H1 (cell line): ENCODE data around the gene DRC3. TPM values are rescaled to one million over a fixed set of nuclear protein-coding genes. Genes with fewer than 3 reads are reported as not detected.

ENCODE experiments used
- BCL11A ChIP-seq, 2 experiments: IDR thresholded peaks; one replicate each; pipeline ENCODE4 v1.6.1; 2011; ENCODE audit warnings: low read depth in 2 of 2, low read length in 2 of 2, mild to moderate bottlenecking in 2 of 2
- BRCA1 ChIP-seq: IDR thresholded peaks from 2 replicates; pipeline ENCODE4 v1.6.1; 2012; ENCODE audit warnings: low read depth, low read length, improper control_type of control experiment
- CBX5 ChIP-seq: fragments of 300-800, 300-1000 bp; sonication (generic); IDR thresholded peaks from 2 replicates; pipeline ENCODE4 v1.7.1; 2016; ENCODE audit warnings: antibody characterized with exemption, low read length, low read depth
- CBX8 ChIP-seq: fragments of 300-800, 300-1000 bp; sonication (generic); IDR thresholded peaks from 2 replicates; pipeline ENCODE4 v1.7.1; 2016; ENCODE audit warnings: low read depth, low read length, borderline replicate concordance
- CHD1 ChIP-seq: IDR thresholded peaks from 2 replicates; pipeline ENCODE4 v1.6.1; 2012; ENCODE audit warnings: low read depth, low read length, improper control_type of control experiment
- CHD2 ChIP-seq: IDR thresholded peaks from 2 replicates; pipeline ENCODE4 v1.6.1; 2012; ENCODE audit warnings: low read length, improper control_type of control experiment
- CTBP2 ChIP-seq: IDR thresholded peaks from 2 replicates; pipeline ENCODE4 v1.7.0; 2011; ENCODE audit warnings: borderline replicate concordance, mild to moderate bottlenecking, moderate library complexity, mixed read lengths, low read length; ENCODE audit not compliant: insufficient read depth, insufficient read length
- CTCF ChIP-seq, 3 experiments: IDR thresholded peaks; 1 replicate in 2 of 3; 2 replicates in 1 of 3; pipeline versions ENCODE4 v1.5.1 to v1.6.1; 2011; ENCODE audit warnings: low read length in 3 of 3, mild to moderate bottlenecking in 3 of 3, inconsistent platforms in 2 of 3, low read depth in 1 of 3, moderate library complexity in 1 of 3; ENCODE audit not compliant: insufficient read depth in 1 of 3; ENCODE audit errors: control extremely low read depth in 1 of 3
- EZH2 ChIP-seq: fragments of 200-600 bp; sonication (generic); IDR thresholded peaks from 2 replicates; pipeline ENCODE4 v1.7.1; 2012; ENCODE audit warnings: low read depth, mild to moderate bottlenecking, moderate library complexity, low read length, inconsistent platforms; ENCODE audit not compliant: severe bottlenecking
- FOSL1 ChIP-seq: IDR thresholded peaks from 2 replicates; pipeline ENCODE4 v1.6.1; 2011; ENCODE audit warnings: mild to moderate bottlenecking, low read depth, low read length, moderate library complexity; ENCODE audit not compliant: insufficient read depth
- NANOG ChIP-seq: IDR thresholded peaks from 2 replicates; pipeline ENCODE4 v1.6.1; 2011; ENCODE audit warnings: low read length, low read depth, mild to moderate bottlenecking, inconsistent platforms; ENCODE audit not compliant: insufficient read depth, poor library complexity, severe bottlenecking
- POLR2AphosphoS5 ChIP-seq: IDR thresholded peaks from 2 replicates; pipeline ENCODE4 v1.6.1; 2011; ENCODE audit warnings: low read depth, low read length
- RFX5 ChIP-seq: IDR thresholded peaks from 2 replicates; pipeline ENCODE4 v1.6.1; 2011; ENCODE audit warnings: low read depth, low read length, improper control_type of control experiment, borderline replicate concordance
- SP2 ChIP-seq: IDR thresholded peaks from 2 replicates; pipeline ENCODE4 v1.6.1; 2012; ENCODE audit warnings: mild to moderate bottlenecking, low read length, inconsistent platforms
- SRF ChIP-seq: IDR thresholded peaks from 2 replicates; pipeline ENCODE4 v1.6.1; 2011; ENCODE audit warnings: mild to moderate bottlenecking, low read depth, low read length, moderate library complexity
- TCF12 ChIP-seq: IDR thresholded peaks from 2 replicates; pipeline ENCODE4 v1.6.1; 2011; ENCODE audit warnings: low read depth, mild to moderate bottlenecking, low read length
- USF2 ChIP-seq: IDR thresholded peaks from 2 replicates; pipeline ENCODE4 v1.6.1; 2011; ENCODE audit warnings: low read length, improper control_type of control experiment
- polyA plus RNA-seq, 7 experiments: library from polyadenylated mRNA; depleted of rRNA in 3 of 7; stranded (reverse) in 5 of 7; unstranded in 2 of 7; fragments of >200 nt in 5 of 7; fragments of 200-250 nt in 2 of 7; gene quantifications; 1 replicate in 5 of 7; 2 replicates in 1 of 7; 4 replicates in 1 of 7; pipeline versions ENCODE4 v1.2.1 to v1.2.3, GENCODE V29; 2011 to 2013; ENCODE audit warnings: missing spikeins in 2 of 7, mixed read lengths in 2 of 7
- total RNA-seq: library from RNA; stranded (reverse); fragmentation: NEBNext Ultra II Directional; extraction: Animal tissue kit (Norgen Biotek cat#: 25700); gene quantifications from 2 replicates; pipeline ENCODE4 v1.2.1, GENCODE V29; 2021
- TF ChIP-seq, protein P1 (sequence below): IDR thresholded peaks from 2 replicates; pipeline ENCODE4 v1.6.1; 2012; ENCODE audit warnings: inconsistent platforms
- TF ChIP-seq, protein P2 (sequence below): IDR thresholded peaks from 2 replicates; pipeline ENCODE4 v1.6.1; 2012; ENCODE audit warnings: low read length, inconsistent platforms

DRC3 gene
- total and polyA plus RNA-seq, 2 of the 8 experiments (the other 6 are each of a cell fraction or from before 2014, with no cell fraction given) = 0.59 TPM; not detected in 1

DNA sequence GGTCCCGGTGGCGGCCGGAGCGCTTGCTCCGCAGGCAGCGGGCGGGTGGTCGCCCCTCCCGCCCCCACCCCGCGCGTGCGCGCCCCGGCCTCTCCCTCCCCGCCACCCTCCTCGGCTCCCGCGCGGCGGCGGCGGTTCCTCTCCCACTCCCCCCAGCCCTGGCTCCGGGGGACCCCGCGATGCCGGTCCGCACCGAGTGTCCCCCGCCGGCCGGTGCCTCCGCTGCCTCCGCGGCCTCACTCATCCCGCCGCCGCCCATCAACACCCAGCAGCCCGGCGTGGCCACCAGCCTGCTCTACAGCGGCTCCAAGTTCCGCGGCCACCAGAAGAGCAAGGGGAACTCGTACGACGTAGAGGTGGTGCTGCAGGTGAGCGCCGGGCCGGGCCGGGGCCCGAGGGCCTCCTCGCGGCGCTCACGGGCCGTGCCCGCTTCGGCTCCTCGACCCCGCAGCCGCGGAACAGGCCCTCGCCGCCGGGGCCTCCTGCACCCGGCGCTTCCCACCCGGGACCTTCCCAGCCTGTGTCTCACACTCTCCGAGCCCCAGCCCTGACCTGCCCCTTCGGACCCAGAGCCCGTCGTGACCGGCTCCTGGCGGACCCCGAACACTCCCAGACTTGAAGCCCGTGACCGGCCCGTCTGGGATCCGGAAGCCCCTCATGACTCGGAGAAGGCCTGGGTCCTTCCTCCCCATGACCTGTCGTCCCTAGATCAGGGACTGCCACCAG is 67.0 kb downstream of the DRC3 start (continued):
- TF ChIP-seq EZH2 (no peak), FOSL1 (no peak), SP2 (no peak), NANOG (no peak), POLR2AphosphoS5 (no peak), CTBP2 (no peak), BRCA1 (no peak), CBX5 (no peak), SRF (no peak), CBX8 (no peak), RFX5 (no peak), BCL11A (IDR thresholded peaks at IDR 0.05; ENCODE audit: low read depth in 2 of 2, low read length in 2 of 2) (no peak), CTCF (IDR thresholded peaks at IDR 0.05; ENCODE audit: control extremely low read depth in 1 of 3, insufficient read depth in 1 of 3, low read depth in 1 of 3, low read length in 3 of 3) (0 out of 4 replicates have a peak, but pooled peaks of 1 of the 3 experiments have one; percentile 3), TCF12 (no peak), CHD1 (no peak), CHD2 (no peak), USF2 (no peak)
- TF ChIP-seq, protein P1, sequence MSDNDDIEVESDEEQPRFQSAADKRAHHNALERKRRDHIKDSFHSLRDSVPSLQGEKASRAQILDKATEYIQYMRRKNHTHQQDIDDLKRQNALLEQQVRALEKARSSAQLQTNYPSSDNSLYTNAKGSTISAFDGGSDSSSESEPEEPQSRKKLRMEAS = no peak
- TF ChIP-seq, protein P2, sequence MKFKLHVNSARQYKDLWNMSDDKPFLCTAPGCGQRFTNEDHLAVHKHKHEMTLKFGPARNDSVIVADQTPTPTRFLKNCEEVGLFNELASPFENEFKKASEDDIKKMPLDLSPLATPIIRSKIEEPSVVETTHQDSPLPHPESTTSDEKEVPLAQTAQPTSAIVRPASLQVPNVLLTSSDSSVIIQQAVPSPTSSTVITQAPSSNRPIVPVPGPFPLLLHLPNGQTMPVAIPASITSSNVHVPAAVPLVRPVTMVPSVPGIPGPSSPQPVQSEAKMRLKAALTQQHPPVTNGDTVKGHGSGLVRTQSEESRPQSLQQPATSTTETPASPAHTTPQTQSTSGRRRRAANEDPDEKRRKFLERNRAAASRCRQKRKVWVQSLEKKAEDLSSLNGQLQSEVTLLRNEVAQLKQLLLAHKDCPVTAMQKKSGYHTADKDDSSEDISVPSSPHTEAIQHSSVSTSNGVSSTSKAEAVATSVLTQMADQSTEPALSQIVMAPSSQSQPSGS = no peak
